Iris pigment epithelial cell (primary cell): ENCODE measurements around the gene EBF4.

ENCODE experiments used
- DNase-seq: peaks from one replicate; pipeline ENCODE4 v3.0.0-alpha.2; 2011; ENCODE audit warnings: low read depth

The EBF4 gene

GRCh38 chr20:2742934-2743559 is 50.5 kb downstream of the EBF4 start:
- DNase-seq: peak; percentile 57

- no peak for DNase-seq
Observed at GRCh38 chr20:2745060-2745910, 52.7 kb downstream of the EBF4 start.

- no peak for DNase-seq
Observed at GRCh38 chr20:2745936-2746635, 53.5 kb downstream of the EBF4 start.

- no peak for DNase-seq
Observed at GRCh38 chr20:2746636-2747265, 54.2 kb downstream of the EBF4 start.

- DNase-seq: no peak
Observed at GRCh38 chr20:2747676-2748235, 55.2 kb downstream of the EBF4 start.

- no peak for DNase-seq
Observed at GRCh38 chr20:2748551-2749342, 56.2 kb downstream of the EBF4 start.

- no peak for DNase-seq
Observed at GRCh38 chr20:2749343-2749950, 56.9 kb downstream of the EBF4 start.

- DNase-seq: no peak
Observed at GRCh38 chr20:2749951-2750490, 57.4 kb downstream of the EBF4 start.

- peak; percentile 68 for DNase-seq
Observed at GRCh38 chr20:2750491-2751251, 58.1 kb downstream of the EBF4 start.

- DNase-seq: no peak
Observed at GRCh38 chr20:2751347-2751877, 58.8 kb downstream of the EBF4 start.

GRCh38 chr20:2751878-2752566 is 59.4 kb downstream of the EBF4 start:
- DNase-seq: peak; percentile 13

GRCh38 chr20:2752567-2753460 is 60.2 kb downstream of the EBF4 start:
- peak; percentile 37 for DNase-seq

- DNase-seq: no peak
Observed at GRCh38 chr20:2753461-2754040, 61.0 kb downstream of the EBF4 start.

GRCh38 chr20:2754424-2754823 is 61.8 kb downstream of the EBF4 start:
- no peak for DNase-seq

- DNase-seq: no peak
Observed at GRCh38 chr20:2755451-2756055, 63.0 kb downstream of the EBF4 start.

GRCh38 chr20:2756056-2756611 is 63.6 kb downstream of the EBF4 start:
- DNase-seq: peak; percentile 45

GRCh38 chr20:2757001-2757400 is 64.4 kb downstream of the EBF4 start:
- DNase-seq: no peak
